Body of pancreas (tissue), 4 donors: ENCODE measurements around the gene DTX1. TPM values are rescaled to one million over a fixed set of nuclear protein-coding genes. Genes with fewer than 3 reads are reported as not detected.

Source experiments
- ATAC-seq: fragments of 150-250 bp; one replicate; pipeline ENCODE4 v1.9.1; 2016
- DNase-seq, 4 donors: peaks; one replicate each; pipeline ENCODE4 v3.0.0-alpha.2; 2019
- H3K27ac ChIP-seq, 4 donors: fragments of 200-600 bp; sonication (generic); 1 replicate in 3 of 4; 2 replicates in 1 of 4; pipeline versions ENCODE4 v1.5.1 to v1.6.1; 2016 to 2019; ENCODE audit warnings: mild to moderate bottlenecking in 1 of 4, mixed read lengths in 1 of 4, moderate library complexity in 1 of 4
- H3K27me3 ChIP-seq, 2 donors: fragments of 200-600 bp; sonication (generic); one replicate each; pipeline ENCODE4 v1.6.0; 2016; ENCODE audit warnings: mild to moderate bottlenecking in 1 of 2
- H3K36me3 ChIP-seq, 2 donors: fragments of 200-600 bp; sonication (generic); replicated peaks in 1 of 2; 2 replicates each; pipeline ENCODE4 v1.5.1; 2016; ENCODE audit warnings: low read depth in 2 of 2; ENCODE audit not compliant: insufficient read depth in 1 of 2
- H3K4me1 ChIP-seq: fragments of 200-600 bp; sonication (generic); one replicate; pipeline ENCODE4 v1.6.0; 2016
- H3K4me3 ChIP-seq, 2 donors: fragments of 200-600 bp; sonication (generic); 1 replicate in 1 of 2; 2 replicates in 1 of 2; pipeline ENCODE4 v1.5.1; 2016 to 2019
- H3K9me3 ChIP-seq, 3 donors: fragments of 200-600 bp; sonication (generic); 1 replicate in 2 of 3; 2 replicates in 1 of 3; pipeline ENCODE4 v1.5.1; 2016
- CTCF ChIP-seq, 7 experiments: fragments of 450-650 bp in 4 of 7; fragments of 200-600 bp in 3 of 7; sonication (generic) in 3 of 7; IDR thresholded peaks; one replicate each; pipeline ENCODE4 v1.5.1; 2016 to 2019; ENCODE audit warnings: antibody characterized with exemption in 7 of 7
- POLR2A ChIP-seq, 3 donors: fragments of 450-650 bp; IDR thresholded peaks; one replicate each; pipeline ENCODE4 v1.6.1; 2016; ENCODE audit warnings: antibody characterized with exemption in 3 of 3, mild to moderate bottlenecking in 2 of 3
- WGBS, 2 donors: methylation state at CpG; one replicate each; pipeline ENCODE4 v1.1.5; 2017; 5-methylcytosine and 5-hydroxymethylcytosine counted together
- intact Hi-C: fragments of 100-400 bp; cut with DNase I; formaldehyde crosslinking; loops from one replicate; pipeline ENCODE4 v1.15.1; 2023
- total RNA-seq, 2 donors: library from RNA; depleted of rRNA; stranded (reverse); fragments of >200 nt; gene quantifications; one replicate each; pipeline ENCODE4 v1.1.0, GENCODE V29; 2016

DTX1 gene
- total RNA-seq, 2 donors from 2014 or later: 11.9 to 17.5 TPM

DNA sequence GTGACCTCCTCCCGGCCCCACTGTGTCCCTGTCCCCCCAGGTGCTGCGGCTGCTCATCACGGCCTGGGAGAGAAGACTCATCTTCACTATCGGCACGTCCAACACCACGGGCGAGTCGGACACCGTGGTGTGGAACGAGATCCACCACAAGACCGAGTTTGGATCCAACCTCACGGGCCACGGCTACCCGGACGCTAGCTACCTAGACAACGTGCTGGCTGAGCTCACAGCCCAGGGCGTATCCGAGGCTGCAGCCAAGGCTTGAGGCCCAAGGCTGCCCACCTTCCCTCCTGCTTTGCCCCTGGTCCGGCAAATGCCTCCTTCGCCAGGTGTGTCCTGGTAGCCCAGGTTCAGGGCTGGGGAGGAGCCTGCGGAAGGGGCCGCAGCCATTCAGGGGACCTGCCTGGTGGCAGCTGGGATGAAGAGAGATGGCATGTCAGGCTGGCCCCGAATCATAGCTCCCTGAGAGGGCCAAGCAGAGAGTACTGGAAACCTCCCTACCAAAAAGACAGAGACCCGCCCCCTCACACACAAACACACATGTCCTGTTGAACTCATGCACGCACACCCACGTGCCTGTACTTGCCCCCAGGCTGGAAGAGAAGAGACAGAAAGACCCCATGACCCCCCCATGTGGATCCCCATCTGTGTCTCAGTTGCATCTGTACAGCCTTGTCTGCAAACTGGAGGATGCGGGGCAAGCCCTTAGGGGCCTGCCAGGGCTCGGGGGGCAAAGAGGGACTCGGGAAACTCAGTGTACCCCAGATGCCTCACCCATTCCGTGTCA is 40.3 kb downstream of the DTX1 start:
- TF ChIP-seq CTCF (IDR thresholded peaks at IDR 0.05): no peak
- TF ChIP-seq POLR2A (IDR thresholded peaks at IDR 0.05): no peak
- DNase-seq: no peak
- no peak overlapping the region for H3K27ac ChIP-seq

DNA sequence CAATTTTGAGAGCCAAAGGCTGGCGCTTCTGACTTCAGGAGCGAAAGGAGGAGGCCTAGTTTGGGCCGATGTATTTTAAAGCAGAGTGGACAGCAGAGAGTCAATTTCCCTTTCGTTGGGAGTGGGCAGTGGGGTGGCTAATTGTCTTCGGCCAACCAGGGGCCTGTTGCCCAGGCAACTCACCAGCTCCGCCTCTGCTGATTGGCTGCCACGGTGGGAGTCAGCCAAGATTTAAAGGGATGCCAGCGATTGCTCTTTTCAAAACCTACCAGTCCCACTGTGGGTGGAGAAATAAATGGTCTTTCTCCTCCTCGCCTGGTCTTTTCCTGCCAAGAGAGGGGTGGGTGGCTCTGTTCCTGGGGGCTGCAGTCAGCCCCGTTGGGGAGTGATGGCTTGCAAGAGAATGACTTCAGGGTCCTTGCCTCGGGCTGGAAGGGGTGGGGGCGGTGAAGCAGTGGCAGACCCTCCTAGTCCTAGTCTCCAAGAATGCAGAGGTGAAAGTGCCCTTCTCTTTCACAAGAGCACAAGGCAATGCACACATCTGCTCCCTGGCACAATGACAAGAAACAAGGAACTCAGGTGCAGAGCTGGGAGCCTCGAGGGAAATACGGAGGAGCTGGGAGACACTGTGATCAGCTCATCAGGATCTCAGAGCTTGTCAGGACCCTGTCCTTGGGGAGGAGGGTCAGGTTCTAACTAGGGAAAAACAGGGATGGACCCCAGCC is 41.3 kb downstream of the DTX1 start:
- peak; percentile 30 to 36 (median 33) for DNase-seq
- intact Hi-C loops: no loop called here

More for the DNA sequence above, 40.3 kb downstream of the DTX1 start:
- Histone ChIP-seq H3K9me3 (no peaks in the 10 kb centered on the region), H3K27me3 (no peaks in the 10 kb centered on the region), H3K4me1 (peaks cover 13% of the 10 kb centered on the region), H3K36me3 (no peaks in the 10 kb centered on the region), H3K4me3 (no peak overlapping the region)
- intact Hi-C loops: no loop called here
- no peak for ATAC-seq
- 80 to 84% methylated on average over 3 to 26 of the region's 30 CpGs for WGBS, 2 donors

DNA sequence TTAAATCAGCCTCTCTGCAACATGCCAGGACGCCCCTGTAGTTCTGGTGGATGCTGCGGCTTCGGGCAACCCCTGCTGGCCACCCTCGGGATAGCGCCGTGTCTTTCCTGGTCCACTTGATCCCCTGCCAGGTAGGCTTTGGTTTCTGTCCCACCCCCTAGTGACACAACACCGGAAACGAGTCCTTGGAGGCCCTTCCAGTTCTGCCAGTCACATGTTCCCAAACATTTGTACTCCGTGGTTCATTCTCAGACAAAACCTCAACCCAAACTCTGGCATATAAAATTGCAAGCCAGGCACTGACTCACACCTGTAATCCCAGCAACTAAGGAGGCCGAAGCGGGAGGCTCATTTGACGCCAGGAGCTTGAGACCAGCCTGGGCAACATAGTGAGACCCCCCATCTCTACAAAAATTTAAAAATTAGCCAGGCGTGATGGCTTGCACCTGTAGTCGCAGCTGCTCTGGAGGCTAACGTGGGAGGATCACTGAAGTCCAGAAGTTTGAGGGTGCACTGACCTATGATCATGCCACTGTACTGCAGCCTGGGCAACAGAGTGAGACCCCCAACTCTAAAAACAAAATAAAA is 42.0 kb downstream of the DTX1 start:
- WGBS, 2 donors: 23 to 26% methylated on average over 11 to 15 of the region's 15 CpGs
- Histone ChIP-seq H3K27ac (peak overlapping the region; percentile 71 to 84 (median 79)), H3K36me3 (no peaks in the 10 kb centered on the region)

More for the DNA sequence above, 41.3 kb downstream of the DTX1 start:
- peak; percentile 57 for ATAC-seq
- H3K4me3 ChIP-seq: no peak overlapping the region
- H3K36me3 ChIP-seq: no peaks in the 10 kb centered on the region
- H3K27me3 ChIP-seq: no peaks in the 10 kb centered on the region
- H3K27ac ChIP-seq: peak overlapping the region in 3 of 4 donors; percentile 10 to 71 (median 28)
- WGBS, 2 donors: 47 to 50% methylated on average over 8 to 14 of the region's 14 CpGs
- TF ChIP-seq POLR2A (IDR thresholded peaks at IDR 0.05) (no peak), CTCF (IDR thresholded peaks at IDR 0.05) (no peak)
- peaks cover 13% of the 10 kb centered on the region for H3K4me1 ChIP-seq
- H3K9me3 ChIP-seq: no peaks in the 10 kb centered on the region

GRCh38 chr12:113099364-113099763 is 42.8 kb downstream of the DTX1 start:
- Histone ChIP-seq H3K36me3 (no peaks in the 10 kb centered on the region), H3K27ac (peak overlapping the region in 3 of 4 donors; percentile 71 to 84 (median 79)), H3K4me1 (peaks cover 19% of the 10 kb centered on the region), H3K9me3 (no peaks in the 10 kb centered on the region), H3K4me3 (no peak overlapping the region), H3K27me3 (no peaks in the 10 kb centered on the region)
- TF ChIP-seq POLR2A (IDR thresholded peaks at IDR 0.05): no peak
- TF ChIP-seq CTCF (IDR thresholded peaks at IDR 0.05): no peak
- ATAC-seq (no peak), DNase-seq (no peak)
- intact Hi-C loops: no loop called here

More for the DNA sequence above, 42.0 kb downstream of the DTX1 start:
- ATAC-seq (peak; percentile 98), DNase-seq (peak; percentile 93 to 96 (median 95))
- peak; percentile 78 to 98 (median 94) for TF ChIP-seq CTCF (IDR thresholded peaks at IDR 0.05)
- TF ChIP-seq POLR2A (IDR thresholded peaks at IDR 0.05): no peak
- H3K4me1 ChIP-seq: peaks cover 13% of the 10 kb centered on the region
- H3K9me3 ChIP-seq: no peaks in the 10 kb centered on the region
- no peak overlapping the region for H3K4me3 ChIP-seq
- H3K27me3 ChIP-seq: no peaks in the 10 kb centered on the region
- intact Hi-C loops: no loop called here
